ENCODE data around the gene CLNS1A.
"Not testable (repeated sequence)": the region's sequence is repeated elsewhere in the genome, so short reads cannot be mapped to it uniquely, and the experiment has no call there.

CLNS1A gene

GRCh38 chr11:77636731-77637344 lies 756 bp downstream of the CLNS1A start:
- H2AFZ ChIP-seq (ENCODE audit: low read depth, low read length) = no peak overlapping the region
- H3K27ac ChIP-seq (ENCODE audit: low read length) = peak overlapping the region; percentile 68

DNA sequence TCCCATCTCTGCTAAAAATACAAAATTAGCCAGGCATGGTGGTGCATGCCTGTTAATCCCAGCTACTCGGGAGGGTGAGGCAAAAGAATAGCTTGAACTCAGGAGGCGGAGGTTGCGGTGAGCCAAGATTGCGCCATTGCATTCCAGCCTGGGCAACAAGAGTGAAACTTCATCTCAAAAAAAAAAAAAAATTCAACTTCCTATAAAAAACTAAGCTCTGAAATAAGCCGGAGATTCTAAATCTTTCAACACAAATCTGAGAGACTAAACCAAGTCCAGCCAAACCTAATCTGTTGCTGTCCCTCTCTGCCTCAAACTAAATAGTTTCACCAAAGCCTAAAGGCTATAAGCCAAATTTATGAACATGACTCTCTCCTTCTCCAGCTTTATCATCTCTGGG lies 3.7 kb downstream of the CLNS1A start:
- H3K4me1 ChIP-seq (ENCODE audit: low read length) = peaks cover 17% of the 10 kb centered on the region
- not testable (repeated sequence) for H3K4me3 ChIP-seq (ENCODE audit: low read length)

More at GRCh38 chr11:77636731-77637344, 756 bp downstream of the CLNS1A start:
- Histone ChIP-seq H3K4me2 (ENCODE audit: low read length) (peak overlapping the region; percentile 91), H3K4me1 (ENCODE audit: low read length) (peaks cover 13% of the 10 kb centered on the region), H3K9me3 (ENCODE audit: insufficient read depth, low read length) (no peaks in the 10 kb centered on the region), H4K20me1 (ENCODE audit: insufficient read depth, low read length) (no peaks in the 10 kb centered on the region), H3K36me3 (replicated peaks; ENCODE audit: low read depth, low read length) (peaks cover 25% of the 10 kb centered on the region), H3K9ac (ENCODE audit: low read length) (peak overlapping the region; percentile 87), H3K79me2 (ENCODE audit: low read length) (peaks cover 65% of the 10 kb centered on the region), H3K4me3 (ENCODE audit: low read length) (peak overlapping the region; percentile 92), H3K27me3 (ENCODE audit: low read depth, low read length) (no peaks in the 10 kb centered on the region)
- TF ChIP-seq EZH2phosphoT487 (IDR thresholded peaks at IDR 0.05; ENCODE audit: low read depth) (no peak), CTCF (IDR thresholded peaks at IDR 0.05; ENCODE audit: low read depth, low read length) (no peak)

DNA sequence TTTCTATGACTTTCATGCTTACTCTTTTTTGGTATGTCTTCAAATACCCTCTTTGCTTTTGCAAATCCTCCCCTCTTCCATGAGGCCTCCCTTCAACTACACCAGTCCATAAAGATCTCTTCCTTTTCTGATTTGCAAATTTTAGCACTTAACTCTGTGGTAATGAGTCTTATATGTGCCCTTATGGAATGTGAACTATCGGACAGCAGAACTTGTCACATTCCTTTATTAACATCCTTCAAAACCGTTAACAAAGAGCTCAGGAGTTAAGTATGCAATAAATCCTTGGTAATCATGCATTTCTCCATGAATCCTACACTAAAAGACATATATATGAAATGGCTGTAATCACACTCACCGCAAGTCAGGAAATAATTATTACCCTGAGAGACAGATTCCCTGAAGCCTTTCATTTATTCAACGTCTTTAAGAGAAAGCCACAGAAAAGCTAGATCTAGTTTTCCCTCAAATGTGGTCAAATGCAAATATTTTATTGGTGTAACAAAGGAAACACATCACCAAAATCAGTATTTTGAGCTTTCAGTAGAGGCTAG lies 7.4 kb downstream of the CLNS1A start:
- Histone ChIP-seq H3K4me3 (ENCODE audit: low read length) (no peak overlapping the region), H3K36me3 (replicated peaks; ENCODE audit: low read depth, low read length) (peaks cover 52% of the 10 kb centered on the region), H3K27me3 (ENCODE audit: low read depth, low read length) (no peaks in the 10 kb centered on the region), H2AFZ (ENCODE audit: low read depth, low read length) (no peak overlapping the region), H3K79me2 (ENCODE audit: low read length) (peaks cover 88% of the 10 kb centered on the region), H3K4me2 (ENCODE audit: low read length) (no peak overlapping the region), H4K20me1 (ENCODE audit: insufficient read depth, low read length) (peaks cover 11% of the 10 kb centered on the region; the same call in 1 of the 2 replicates), H3K4me1 (ENCODE audit: low read length) (peaks cover 4% of the 10 kb centered on the region; the same call in 1 of the 2 replicates), H3K9ac (ENCODE audit: low read length) (no peak overlapping the region), H3K27ac (ENCODE audit: low read length) (no peak overlapping the region), H3K9me3 (ENCODE audit: insufficient read depth, low read length) (no peaks in the 10 kb centered on the region)
- no peak for TF ChIP-seq CTCF (IDR thresholded peaks at IDR 0.05; ENCODE audit: low read depth, low read length)
- TF ChIP-seq EZH2phosphoT487 (IDR thresholded peaks at IDR 0.05; ENCODE audit: low read depth) = no peak

More for the DNA sequence above, 3.7 kb downstream of the CLNS1A start:
- not testable (repeated sequence) for H2AFZ ChIP-seq (ENCODE audit: low read depth, low read length); H3K27me3 ChIP-seq (ENCODE audit: low read depth, low read length); H3K4me2 ChIP-seq (ENCODE audit: low read length); H3K27ac ChIP-seq (ENCODE audit: low read length); H3K9me3 ChIP-seq (ENCODE audit: insufficient read depth, low read length); H3K9ac ChIP-seq (ENCODE audit: low read length)
- Histone ChIP-seq H3K79me2 (ENCODE audit: low read length) (peaks cover 94% of the 10 kb centered on the region), H4K20me1 (ENCODE audit: insufficient read depth, low read length) (peaks cover 11% of the 10 kb centered on the region; the same call in 1 of the 2 replicates), H3K36me3 (replicated peaks; ENCODE audit: low read depth, low read length) (peaks cover 39% of the 10 kb centered on the region)

GRCh38 chr11:77619576-77620198 lies 17.9 kb downstream of the CLNS1A start:
- Histone ChIP-seq H3K9me3 (ENCODE audit: insufficient read depth, low read length) (no peaks in the 10 kb centered on the region), H2AFZ (ENCODE audit: low read depth, low read length) (no peak overlapping the region), H3K27ac (ENCODE audit: low read length) (no peak overlapping the region), H4K20me1 (ENCODE audit: insufficient read depth, low read length) (no peaks in the 10 kb centered on the region), H3K4me1 (ENCODE audit: low read length) (no peaks in the 10 kb centered on the region), H3K4me2 (ENCODE audit: low read length) (no peak overlapping the region), H3K4me3 (ENCODE audit: low read length) (no peak overlapping the region), H3K36me3 (replicated peaks; ENCODE audit: low read depth, low read length) (peaks cover 53% of the 10 kb centered on the region), H3K9ac (ENCODE audit: low read length) (no peak overlapping the region), H3K79me2 (ENCODE audit: low read length) (no peaks in the 10 kb centered on the region), H3K27me3 (ENCODE audit: low read depth, low read length) (no peaks in the 10 kb centered on the region)
- TF ChIP-seq EZH2phosphoT487 (IDR thresholded peaks at IDR 0.05; ENCODE audit: low read depth) (no peak), CTCF (IDR thresholded peaks at IDR 0.05; ENCODE audit: low read depth, low read length) (peak; percentile 89)
